Measurements from ENCODE around the gene IL4R.
"Not testable (repeated sequence)": the region's sequence is repeated elsewhere in the genome, so short reads cannot be mapped to it uniquely, and the experiment has no call there.

IL4R gene

DNA sequence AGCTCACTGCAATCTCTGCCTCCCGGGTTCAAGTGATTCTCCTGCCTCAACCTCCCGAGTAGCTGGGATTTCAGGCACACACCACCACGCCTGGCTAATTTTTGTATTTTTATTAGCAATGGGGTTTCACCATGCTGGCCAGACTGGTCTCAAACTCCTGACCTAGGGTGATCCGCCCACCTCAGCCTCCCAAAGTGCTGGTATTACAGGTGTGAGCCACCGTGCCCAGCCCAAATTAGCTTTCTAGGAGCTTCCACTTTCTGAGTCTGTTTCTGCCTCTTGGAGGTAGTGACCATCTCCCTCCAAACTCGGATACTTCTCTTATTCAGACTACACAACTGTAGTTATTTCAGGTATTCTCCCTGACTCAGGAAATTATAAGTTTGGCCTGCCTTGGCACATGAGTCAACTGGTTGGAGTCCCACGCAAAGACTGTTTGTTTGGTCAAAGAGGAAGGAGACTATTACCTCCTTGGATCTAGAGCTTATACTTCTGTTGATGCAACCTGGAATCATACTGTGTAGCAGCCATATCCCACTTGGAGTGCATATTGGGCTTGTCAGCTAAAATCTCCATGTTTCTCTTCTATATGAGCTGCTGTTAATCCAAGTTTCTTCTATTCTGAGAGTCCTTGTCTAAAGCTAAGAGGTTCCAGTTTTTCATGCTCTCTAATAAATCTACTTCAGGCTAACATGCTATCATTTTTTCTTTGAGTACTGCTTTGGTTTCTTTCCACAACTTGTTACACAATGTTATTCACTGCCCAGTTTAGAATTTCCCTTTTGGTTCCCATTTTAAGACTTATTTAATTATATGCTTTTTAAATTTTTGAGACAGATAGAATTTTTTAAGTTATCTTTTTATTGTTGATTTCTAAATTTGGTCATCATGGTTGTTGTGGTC lies 7.5 kb downstream of the IL4R start:
- H2AFZ ChIP-seq (ENCODE audit: low read depth, low read length) = no peak overlapping the region
- no peaks in the 10 kb centered on the region for H3K4me1 ChIP-seq (ENCODE audit: insufficient read depth, low read length)
- no peaks in the 10 kb centered on the region for H3K36me3 ChIP-seq (ENCODE audit: insufficient read depth, low read length)
- H3K9me3 ChIP-seq (ENCODE audit: low read length) = no peaks in the 10 kb centered on the region
- H3K27me3 ChIP-seq (ENCODE audit: insufficient read depth, low read length) = no peaks in the 10 kb centered on the region
- H3K4me3 ChIP-seq (ENCODE audit: low read length) = no peak overlapping the region

DNA sequence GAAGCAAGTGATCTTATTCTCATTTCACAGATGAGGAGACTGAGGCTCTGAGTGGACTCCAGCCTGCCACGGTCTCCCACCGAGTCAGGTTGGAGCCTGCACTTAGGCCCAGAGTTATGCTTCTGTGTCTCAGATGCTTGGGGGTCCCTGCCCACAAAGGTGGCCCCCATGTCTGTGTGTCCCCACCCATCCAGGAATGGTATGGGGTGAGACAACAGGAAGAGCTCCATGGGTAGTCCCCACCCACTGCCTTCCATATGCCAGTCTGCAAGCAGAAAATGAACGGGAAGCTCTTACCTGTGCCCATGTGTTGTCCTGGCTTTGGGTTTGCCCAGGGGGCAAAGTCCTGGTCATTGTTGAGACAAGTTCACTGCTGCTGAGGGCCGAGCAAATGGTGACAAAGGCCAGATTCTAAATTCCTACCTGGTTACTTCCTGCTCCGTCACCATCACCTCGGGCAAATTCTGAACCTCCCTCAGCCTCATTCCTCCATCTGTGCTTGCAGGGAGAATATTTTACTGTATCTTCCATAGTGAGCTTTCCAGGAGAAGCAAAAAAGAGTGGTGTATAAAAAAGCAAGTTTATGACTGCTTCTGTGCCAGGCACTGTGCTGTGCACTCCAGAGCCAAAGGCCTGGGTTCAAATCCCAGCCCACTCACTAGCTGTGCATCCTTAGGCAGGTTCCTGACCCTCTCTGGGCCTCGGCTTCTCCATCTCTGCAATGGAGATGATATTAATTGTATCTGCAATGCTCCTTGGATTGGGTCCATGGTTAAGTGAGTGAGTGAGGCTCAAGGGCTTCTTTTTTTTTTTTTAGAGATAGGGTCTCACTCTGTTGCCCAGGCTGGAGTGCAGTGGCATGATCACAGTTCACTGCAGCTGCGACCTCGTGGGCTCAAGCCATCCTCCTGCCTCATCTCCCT lies 9.3 kb downstream of the IL4R start:
- no peak overlapping the region for H2AFZ ChIP-seq (ENCODE audit: low read depth, low read length)
- no peaks in the 10 kb centered on the region for H3K27me3 ChIP-seq (ENCODE audit: insufficient read depth, low read length)
- no peaks in the 10 kb centered on the region for H3K4me1 ChIP-seq (ENCODE audit: insufficient read depth, low read length)
- H3K4me3 ChIP-seq (ENCODE audit: low read length) = no peak overlapping the region
- H3K9me3 ChIP-seq (ENCODE audit: low read length) = no peaks in the 10 kb centered on the region
- H3K36me3 ChIP-seq (ENCODE audit: insufficient read depth, low read length) = no peaks in the 10 kb centered on the region

DNA sequence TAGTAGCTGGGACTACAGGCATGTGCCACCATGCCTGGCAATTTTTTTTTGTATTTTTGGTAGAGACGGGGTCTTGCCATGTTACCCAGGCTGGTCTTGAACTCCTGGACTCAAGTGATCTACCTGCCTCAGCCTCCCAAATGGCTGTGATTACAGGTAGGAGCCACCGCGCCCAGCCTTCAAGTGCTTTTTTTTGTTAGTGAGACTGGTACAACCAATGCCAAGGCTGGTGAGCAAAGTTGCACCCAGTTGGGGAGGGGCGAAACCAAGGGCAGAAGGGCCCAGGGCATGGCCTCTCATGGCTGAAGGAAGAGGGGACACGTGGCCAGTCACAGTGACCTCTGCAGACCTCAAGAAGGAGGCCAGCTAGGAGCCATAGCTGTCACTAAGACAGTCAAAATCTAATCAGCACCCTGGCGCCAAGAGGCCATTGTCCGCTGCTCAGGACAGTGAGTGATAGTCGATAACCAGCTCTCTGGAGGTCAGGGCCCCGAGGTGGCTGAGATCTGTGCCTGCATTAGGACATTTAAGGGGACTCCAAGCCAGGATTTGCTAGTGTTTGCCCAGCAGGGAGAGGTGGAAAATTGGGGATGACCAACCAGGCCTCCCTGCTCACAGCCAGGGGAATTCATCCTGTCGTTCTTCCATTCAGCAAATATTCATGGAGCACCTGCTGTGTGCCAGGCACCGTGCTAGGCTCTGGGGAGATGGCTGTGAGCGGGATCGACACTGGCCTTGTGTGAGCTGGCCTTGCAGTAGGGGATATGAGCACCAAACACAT lies 10.2 kb downstream of the IL4R start:
- H3K4me1 ChIP-seq (ENCODE audit: insufficient read depth, low read length) = no peaks in the 10 kb centered on the region
- H3K27me3 ChIP-seq (ENCODE audit: insufficient read depth, low read length) = no peaks in the 10 kb centered on the region
- H3K36me3 ChIP-seq (ENCODE audit: insufficient read depth, low read length) = no peaks in the 10 kb centered on the region
- H2AFZ ChIP-seq (ENCODE audit: low read depth, low read length) = no peak overlapping the region
- no peaks in the 10 kb centered on the region for H3K9me3 ChIP-seq (ENCODE audit: low read length)
- H3K4me3 ChIP-seq (ENCODE audit: low read length) = no peak overlapping the region

DNA sequence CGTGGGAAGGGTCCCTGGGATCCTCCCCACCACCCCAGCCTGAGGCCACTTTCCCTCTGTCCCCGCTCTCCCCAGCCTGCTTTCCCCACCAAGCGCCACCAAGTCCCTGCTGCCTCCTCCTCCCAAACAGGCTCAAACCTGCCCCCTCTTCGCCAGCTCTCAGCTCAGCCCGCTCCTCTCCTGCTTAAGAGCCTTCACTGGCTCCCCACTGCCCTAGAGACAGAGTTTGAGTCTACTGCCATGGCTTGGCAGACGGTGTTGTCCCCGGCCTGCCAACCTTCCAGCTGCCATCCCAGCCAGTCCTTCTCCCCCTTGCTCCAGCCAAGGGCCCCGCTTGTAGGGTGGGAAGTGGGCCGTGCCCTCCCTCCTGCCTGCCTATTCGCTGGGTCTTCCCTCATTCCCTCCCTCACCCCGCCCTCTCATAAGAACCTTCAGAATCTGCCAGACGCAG lies 11.1 kb downstream of the IL4R start:
- no peak overlapping the region for H3K4me3 ChIP-seq (ENCODE audit: low read length)
- no peaks in the 10 kb centered on the region for H3K9me3 ChIP-seq (ENCODE audit: low read length)
- no peaks in the 10 kb centered on the region for H3K4me1 ChIP-seq (ENCODE audit: insufficient read depth, low read length)
- no peak overlapping the region for H2AFZ ChIP-seq (ENCODE audit: low read depth, low read length)
- no peaks in the 10 kb centered on the region for H3K36me3 ChIP-seq (ENCODE audit: insufficient read depth, low read length)
- H3K27me3 ChIP-seq (ENCODE audit: insufficient read depth, low read length) = no peaks in the 10 kb centered on the region

DNA sequence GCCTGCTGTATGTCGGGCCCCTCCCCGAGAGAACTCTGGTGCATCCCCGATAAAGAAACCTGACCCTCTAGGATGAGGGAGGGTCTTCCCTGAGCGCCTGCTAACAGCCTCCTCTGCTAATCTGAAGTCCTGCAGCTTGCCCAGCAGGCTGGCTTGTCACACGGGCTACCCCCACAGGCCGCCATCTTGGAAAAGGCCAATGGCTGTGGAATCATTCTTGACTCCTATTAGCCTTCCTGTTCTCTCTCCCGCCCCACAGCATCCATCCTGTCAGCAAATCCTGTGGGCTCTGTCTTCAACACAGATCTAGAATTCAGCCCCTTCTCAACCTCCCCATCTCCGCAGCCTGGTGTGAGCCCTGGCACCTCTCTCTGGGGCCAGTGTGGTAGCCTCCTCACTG lies 12.0 kb downstream of the IL4R start:
- H3K9me3 ChIP-seq (ENCODE audit: low read length) = no peaks in the 10 kb centered on the region
- no peaks in the 10 kb centered on the region for H3K36me3 ChIP-seq (ENCODE audit: insufficient read depth, low read length)
- no peak overlapping the region for H2AFZ ChIP-seq (ENCODE audit: low read depth, low read length)

DNA sequence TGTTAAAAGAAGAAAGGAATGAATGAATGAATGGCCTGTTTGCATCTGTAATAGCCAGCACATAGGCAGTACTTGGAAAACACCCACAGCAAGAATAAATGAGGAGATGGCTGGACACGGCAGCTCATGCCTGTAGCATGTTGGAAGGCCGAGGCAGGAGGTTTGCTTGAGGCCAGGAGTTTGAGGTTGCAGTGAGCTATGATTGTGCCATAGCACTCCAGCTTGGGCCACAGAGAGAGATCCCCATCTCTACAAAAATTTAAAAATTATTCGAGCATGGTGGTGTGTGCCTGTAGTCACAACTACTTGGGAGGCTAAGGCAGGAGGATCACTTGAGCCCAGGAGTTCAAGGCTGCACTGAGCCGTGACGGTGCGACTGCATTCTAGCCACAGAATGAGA lies 12.5 kb downstream of the IL4R start:
- no peak overlapping the region for H2AFZ ChIP-seq (ENCODE audit: low read depth, low read length)
- H3K4me3 ChIP-seq (ENCODE audit: low read length) = no peak overlapping the region
- H3K9me3 ChIP-seq (ENCODE audit: low read length) = no peaks in the 10 kb centered on the region
- H3K4me1 ChIP-seq (ENCODE audit: insufficient read depth, low read length) = no peaks in the 10 kb centered on the region
- no peaks in the 10 kb centered on the region for H3K36me3 ChIP-seq (ENCODE audit: insufficient read depth, low read length)
- H3K27me3 ChIP-seq (ENCODE audit: insufficient read depth, low read length) = no peaks in the 10 kb centered on the region

More for the DNA sequence above, 12.0 kb downstream of the IL4R start:
- no peak overlapping the region for H3K4me3 ChIP-seq (ENCODE audit: low read length)
- H3K27me3 ChIP-seq (ENCODE audit: insufficient read depth, low read length) = no peaks in the 10 kb centered on the region
- no peaks in the 10 kb centered on the region for H3K4me1 ChIP-seq (ENCODE audit: insufficient read depth, low read length)

DNA sequence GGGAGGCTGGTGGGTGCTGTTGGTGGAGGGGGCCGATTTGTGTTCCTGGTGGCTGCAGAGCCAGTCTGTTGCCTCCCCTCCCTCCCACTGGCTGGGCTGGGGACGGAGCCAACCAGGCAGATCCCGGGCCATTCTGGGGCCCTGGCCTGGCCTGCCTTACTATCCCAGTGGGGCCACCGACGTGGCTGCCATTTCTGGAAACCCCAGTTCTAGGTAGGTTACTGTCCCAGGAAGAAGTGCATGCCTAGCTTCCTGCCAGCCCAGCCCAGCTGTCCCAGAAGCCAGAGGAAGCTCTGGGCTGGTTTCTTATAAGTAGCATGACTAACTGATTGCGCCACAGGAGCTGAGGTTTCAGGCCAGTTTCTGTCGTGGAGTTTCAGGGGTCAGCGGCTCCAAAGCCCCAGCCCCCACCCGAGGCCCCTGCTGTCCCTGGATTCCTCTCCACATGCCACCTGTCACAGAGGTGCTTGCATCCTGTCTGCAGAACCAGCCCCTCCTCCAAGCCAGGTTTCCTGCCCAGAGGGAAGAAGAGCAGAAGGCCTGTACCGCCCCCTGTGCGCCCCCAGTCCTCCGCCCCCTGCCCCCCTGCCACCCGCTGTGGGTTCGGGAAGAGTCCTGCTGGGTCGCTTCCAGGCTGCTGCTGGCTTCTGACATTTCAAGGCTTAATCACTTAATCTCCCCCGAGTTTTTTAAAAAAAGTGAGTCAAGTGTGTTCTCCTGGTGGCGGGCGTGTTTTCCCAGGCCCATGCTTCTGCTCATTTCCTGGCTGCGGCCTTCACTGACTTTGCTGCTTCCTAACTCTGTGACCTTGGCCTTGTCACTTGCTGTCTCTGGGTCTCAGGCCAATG lies 13.2 kb downstream of the IL4R start:
- H3K27me3 ChIP-seq (ENCODE audit: insufficient read depth, low read length) = no peaks in the 10 kb centered on the region
- H3K4me3 ChIP-seq (ENCODE audit: low read length) = no peak overlapping the region

DNA sequence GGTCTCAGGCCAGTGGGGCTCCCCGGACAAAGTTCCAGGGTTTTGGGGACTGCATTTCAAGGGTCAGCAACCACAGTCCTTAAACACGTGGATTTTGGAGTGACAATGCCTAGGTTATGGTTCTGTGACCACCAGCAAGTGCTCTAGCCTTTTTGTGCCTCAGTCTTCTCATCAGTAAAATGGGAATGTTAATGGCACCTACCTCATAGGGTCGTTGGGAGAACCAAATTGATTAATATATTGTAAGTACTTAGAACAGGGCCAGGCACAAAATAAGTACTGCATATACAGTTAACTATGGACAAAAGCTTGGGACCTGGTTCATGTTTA lies 13.8 kb downstream of the IL4R start:
- Histone ChIP-seq H3K36me3 (ENCODE audit: insufficient read depth, low read length) (no peaks in the 10 kb centered on the region), H3K9me3 (ENCODE audit: low read length) (no peaks in the 10 kb centered on the region), H3K27me3 (ENCODE audit: insufficient read depth, low read length) (no peaks in the 10 kb centered on the region), H3K4me1 (ENCODE audit: insufficient read depth, low read length) (no peaks in the 10 kb centered on the region), H3K4me3 (ENCODE audit: low read length) (no peak overlapping the region), H2AFZ (ENCODE audit: low read depth, low read length) (no peak overlapping the region)

More for the DNA sequence above, 13.2 kb downstream of the IL4R start:
- Histone ChIP-seq H2AFZ (ENCODE audit: low read depth, low read length) (no peak overlapping the region), H3K9me3 (ENCODE audit: low read length) (no peaks in the 10 kb centered on the region), H3K36me3 (ENCODE audit: insufficient read depth, low read length) (no peaks in the 10 kb centered on the region), H3K4me1 (ENCODE audit: insufficient read depth, low read length) (no peaks in the 10 kb centered on the region)

DNA sequence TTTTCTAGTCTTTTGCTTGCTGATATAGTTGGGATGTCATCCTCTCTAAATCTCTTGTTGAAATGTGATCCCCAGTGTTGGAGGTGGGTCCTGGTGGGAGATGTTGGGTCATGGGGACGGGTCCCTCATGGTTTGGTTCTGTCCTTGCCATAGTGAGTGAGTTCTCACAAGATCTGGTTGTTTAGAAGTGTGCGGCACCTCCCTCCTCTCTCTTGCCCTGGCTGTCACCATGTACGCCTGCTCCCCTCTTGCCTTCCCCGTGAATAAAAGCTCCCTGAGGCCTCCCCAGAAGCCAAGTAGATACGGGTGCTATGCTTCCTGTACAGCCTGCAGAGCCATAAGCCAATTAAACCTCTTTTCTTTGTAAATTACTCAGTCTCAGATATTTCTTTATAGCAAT lies 15.2 kb downstream of the IL4R start:
- no peaks in the 10 kb centered on the region for H3K4me1 ChIP-seq (ENCODE audit: insufficient read depth, low read length)
- no peaks in the 10 kb centered on the region for H3K36me3 ChIP-seq (ENCODE audit: insufficient read depth, low read length)
- H3K4me3 ChIP-seq (ENCODE audit: low read length) = no peak overlapping the region
- H3K9me3 ChIP-seq (ENCODE audit: low read length) = no peaks in the 10 kb centered on the region
- no peaks in the 10 kb centered on the region for H3K27me3 ChIP-seq (ENCODE audit: insufficient read depth, low read length)
- H2AFZ ChIP-seq (ENCODE audit: low read depth, low read length) = no peak overlapping the region

DNA sequence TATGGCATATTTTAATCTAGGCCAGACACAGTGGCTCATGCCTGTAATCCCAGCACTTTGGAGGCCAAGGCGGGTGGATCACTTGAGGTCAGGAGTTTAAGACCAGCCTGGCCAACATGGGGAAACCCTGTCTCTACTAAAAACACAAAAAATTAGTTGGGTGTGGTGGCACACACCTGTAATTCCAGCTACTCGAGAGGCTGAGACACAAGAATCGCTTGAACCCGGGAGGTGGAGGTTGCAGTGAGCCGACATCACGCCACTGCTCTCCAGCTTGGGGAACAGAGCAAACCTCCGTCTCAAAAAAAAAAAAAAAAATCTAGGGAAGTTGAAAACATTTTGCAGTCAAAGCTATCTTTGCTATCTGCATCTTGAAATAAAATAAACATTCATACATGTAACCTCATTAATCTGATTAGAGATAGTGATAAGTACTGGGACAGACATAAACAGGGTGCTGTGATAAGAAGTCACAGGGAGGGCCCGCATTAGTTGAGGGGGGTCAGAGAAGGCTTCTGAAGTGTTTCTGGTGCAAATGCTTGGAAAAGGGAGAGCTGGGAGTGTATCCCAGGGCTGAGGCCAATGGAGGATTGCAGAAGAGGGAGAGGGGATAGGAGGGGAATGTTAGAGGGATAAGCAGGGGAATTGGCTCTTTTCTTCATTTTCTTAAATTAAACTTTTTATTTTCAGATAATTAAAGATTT lies 15.8 kb downstream of the IL4R start:
- H3K9me3 ChIP-seq (ENCODE audit: low read length); H2AFZ ChIP-seq (ENCODE audit: low read depth, low read length); H3K27me3 ChIP-seq (ENCODE audit: insufficient read depth, low read length); H3K36me3 ChIP-seq (ENCODE audit: insufficient read depth, low read length); H3K4me3 ChIP-seq (ENCODE audit: low read length); H3K4me1 ChIP-seq (ENCODE audit: insufficient read depth, low read length): not testable (repeated sequence)

DNA sequence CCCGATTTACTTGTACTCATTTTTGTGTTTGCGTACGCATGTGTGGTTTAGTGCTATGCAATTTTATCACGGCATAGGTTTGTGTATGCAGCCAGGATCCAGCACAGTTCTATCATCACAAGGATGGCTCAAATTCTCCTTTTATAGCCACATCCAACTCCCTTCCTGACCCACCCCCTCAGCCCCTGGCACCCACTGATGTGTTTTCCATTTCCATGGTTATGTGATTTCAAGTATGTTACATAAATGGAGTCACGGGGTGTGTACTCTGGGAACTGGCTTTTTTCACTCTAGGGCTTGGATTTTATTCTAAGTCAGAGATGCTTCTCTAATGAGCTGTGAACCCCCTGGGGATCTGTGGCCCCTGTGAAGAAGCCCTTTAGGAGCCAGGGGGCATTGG lies 16.8 kb downstream of the IL4R start:
- Histone ChIP-seq H2AFZ (ENCODE audit: low read depth, low read length) (no peak overlapping the region), H3K4me3 (ENCODE audit: low read length) (no peak overlapping the region), H3K4me1 (ENCODE audit: insufficient read depth, low read length) (no peaks in the 10 kb centered on the region), H3K36me3 (ENCODE audit: insufficient read depth, low read length) (no peaks in the 10 kb centered on the region), H3K27me3 (ENCODE audit: insufficient read depth, low read length) (no peaks in the 10 kb centered on the region), H3K9me3 (ENCODE audit: low read length) (no peaks in the 10 kb centered on the region)

DNA sequence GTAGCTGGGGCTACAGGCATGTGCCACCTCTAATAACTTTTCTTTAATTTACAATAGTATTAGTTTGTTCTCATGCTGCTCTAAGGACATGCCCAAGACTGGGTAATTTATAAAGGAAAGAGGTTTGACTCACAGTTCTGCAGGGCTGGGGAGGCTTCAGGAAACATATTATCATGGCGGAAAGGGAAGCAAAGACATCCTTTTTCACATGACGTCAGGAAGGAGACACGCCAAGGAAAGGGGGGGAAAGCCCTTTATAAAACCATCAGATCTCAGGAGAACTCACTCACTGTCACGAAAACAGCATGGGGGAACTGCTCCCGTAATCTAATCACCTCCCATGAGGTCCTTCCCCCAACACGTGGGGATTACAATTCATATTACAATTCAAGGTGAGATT lies 18.3 kb downstream of the IL4R start:
- Histone ChIP-seq H3K36me3 (ENCODE audit: insufficient read depth, low read length) (no peaks in the 10 kb centered on the region), H3K4me1 (ENCODE audit: insufficient read depth, low read length) (no peaks in the 10 kb centered on the region), H3K27me3 (ENCODE audit: insufficient read depth, low read length) (no peaks in the 10 kb centered on the region), H3K4me3 (ENCODE audit: low read length) (no peak overlapping the region), H2AFZ (ENCODE audit: low read depth, low read length) (no peak overlapping the region), H3K9me3 (ENCODE audit: low read length) (no peaks in the 10 kb centered on the region)

Measured in neuron (in vitro differentiated cells).